Stimulated activated CD4-positive, alpha-beta T cell treated with anti-CD3 and anti-CD28 coated beads, Interleukin-15, amount 100 ng/mL, for 48 hours (primary cell): ENCODE measurements around the gene KLK3.
A peak's percentile ranks its signal among the peaks of the same experiment; 100 is the strongest.
"Not testable (repeated sequence)": the region's sequence is repeated elsewhere in the genome, so short reads cannot be mapped to it uniquely, and the experiment has no call there.

Experiments
- DNase-seq, 2 donors: peaks; one replicate each; pipeline ENCODE4 v3.0.0-alpha.2; 2020; ENCODE audit warnings: low read depth in 2 of 2

Gene KLK3

DNA sequence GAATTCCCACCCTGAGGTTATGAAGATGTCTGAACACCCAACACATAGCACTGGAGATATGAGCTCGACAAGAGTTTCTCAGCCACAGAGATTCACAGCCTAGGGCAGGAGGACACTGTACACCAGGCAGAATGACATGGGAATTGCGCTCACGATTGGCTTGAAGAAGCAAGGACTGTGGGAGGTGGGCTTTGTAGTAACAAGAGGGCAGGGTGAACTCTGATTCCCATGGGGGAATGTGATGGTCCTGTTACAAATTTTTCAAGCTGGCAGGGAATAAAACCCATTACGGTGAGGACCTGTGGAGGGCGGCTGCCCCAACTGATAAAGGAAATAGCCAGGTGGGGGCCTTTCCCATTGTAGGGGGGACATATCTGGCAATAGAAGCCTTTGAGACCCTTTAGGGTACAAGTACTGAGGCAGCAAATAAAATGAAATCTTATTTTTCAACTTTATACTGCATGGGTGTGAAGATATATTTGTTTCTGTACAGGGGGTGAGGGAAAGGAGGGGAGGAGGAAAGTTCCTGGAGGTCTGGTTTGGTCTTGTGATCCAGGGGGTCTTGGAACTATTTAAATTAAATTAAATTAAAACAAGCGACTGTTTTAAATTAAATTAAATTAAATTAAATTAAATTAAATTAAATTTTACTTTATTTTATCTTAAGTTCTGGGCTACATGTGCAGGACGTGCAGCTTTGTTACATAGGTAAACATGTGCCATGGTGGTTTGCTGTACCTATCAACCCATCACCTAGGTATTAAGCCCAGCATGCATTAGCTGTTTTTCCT is 7.0 kb downstream of the KLK3 start:
- no peak for DNase-seq

DNA sequence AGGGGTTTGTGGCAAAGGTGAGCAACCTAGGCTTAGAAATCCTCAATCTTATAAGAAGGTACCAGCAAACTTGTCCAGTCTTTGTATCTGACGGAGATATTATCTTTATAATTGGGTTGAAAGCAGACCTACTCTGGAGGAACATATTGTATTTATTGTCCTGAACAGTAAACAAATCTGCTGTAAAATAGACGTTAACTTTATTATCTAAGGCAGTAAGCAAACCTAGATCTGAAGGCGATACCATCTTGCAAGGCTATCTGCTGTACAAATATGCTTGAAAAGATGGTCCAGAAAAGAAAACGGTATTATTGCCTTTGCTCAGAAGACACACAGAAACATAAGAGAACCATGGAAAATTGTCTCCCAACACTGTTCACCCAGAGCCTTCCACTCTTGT is 14.8 kb downstream of the KLK3 start:
- DNase-seq: no peak

- DNase-seq: peak; percentile 20 to 22
Observed at GRCh38 chr19:50870417-50871089, 15.8 kb downstream of the KLK3 start.

- no peak for DNase-seq
Observed at GRCh38 chr19:50873056-50873455, 18.3 kb downstream of the KLK3 start, which contains the start of gene KLK2. TSS of gene KLK2 (plus strand) at chr19:50873439. CDS start at chr19:50873474, 35 bp downstream.

- DNase-seq: no peak
Observed at GRCh38 chr19:50874211-50874610, 19.5 kb downstream of the KLK3 start.

GRCh38 chr19:50875795-50876422 is 21.2 kb downstream of the KLK3 start:
- DNase-seq: no peak

DNA sequence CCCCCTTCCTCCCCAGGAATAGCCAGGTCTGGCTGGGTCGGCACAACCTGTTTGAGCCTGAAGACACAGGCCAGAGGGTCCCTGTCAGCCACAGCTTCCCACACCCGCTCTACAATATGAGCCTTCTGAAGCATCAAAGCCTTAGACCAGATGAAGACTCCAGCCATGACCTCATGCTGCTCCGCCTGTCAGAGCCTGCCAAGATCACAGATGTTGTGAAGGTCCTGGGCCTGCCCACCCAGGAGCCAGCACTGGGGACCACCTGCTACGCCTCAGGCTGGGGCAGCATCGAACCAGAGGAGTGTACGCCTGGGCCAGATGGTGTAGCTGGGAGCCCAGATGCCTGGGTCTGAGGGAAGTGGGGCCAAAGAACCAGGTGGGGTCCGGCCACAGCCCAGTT is 21.7 kb downstream of the KLK3 start:
- DNase-seq: no peak

GRCh38 chr19:50877338-50877737 is 22.6 kb downstream of the KLK3 start:
- DNase-seq: no peak

DNA sequence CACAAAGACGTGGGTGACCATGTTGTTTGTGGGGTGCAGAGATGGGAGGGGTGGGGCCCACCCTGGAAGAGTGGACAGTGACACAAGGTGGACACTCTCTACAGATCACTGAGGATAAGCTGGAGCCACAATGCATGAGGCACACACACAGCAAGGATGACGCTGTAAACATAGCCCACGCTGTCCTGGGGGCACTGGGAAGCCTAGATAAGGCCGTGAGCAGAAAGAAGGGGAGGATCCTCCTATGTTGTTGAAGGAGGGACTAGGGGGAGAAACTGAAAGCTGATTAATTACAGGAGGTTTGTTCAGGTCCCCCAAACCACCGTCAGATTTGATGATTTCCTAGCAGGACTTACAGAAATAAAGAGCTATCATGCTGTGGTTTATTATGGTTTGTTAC is 24.1 kb downstream of the KLK3 start:
- no peak for DNase-seq

- DNase-seq: no peak
Observed at GRCh38 chr19:50880241-50880640, 25.5 kb downstream of the KLK3 start.

- no peak for DNase-seq
Observed at GRCh38 chr19:50882188-50882587, 27.5 kb downstream of the KLK3 start.

DNA sequence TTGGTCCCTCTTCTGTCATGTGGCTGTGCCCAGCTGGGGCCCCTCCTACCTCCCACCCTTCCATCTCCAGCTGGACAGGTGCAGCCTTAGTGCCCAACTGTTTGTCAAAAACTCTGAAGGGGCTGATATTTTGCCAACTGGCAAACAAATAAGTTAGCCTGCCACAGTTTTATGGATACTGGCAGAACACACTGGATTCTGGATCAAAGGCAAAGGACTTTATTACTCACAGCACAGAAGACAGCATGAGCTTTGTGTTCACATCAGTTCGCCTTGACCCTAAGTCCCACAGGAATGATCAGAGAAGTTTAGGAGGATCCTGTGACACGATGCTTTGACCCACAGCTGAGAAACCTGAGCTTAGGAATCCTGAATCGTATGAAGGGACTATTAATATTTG is 34.9 kb downstream of the KLK3 start:
- DNase-seq: no peak

- DNase-seq: no peak
Observed at GRCh38 chr19:50890422-50891252, 35.9 kb downstream of the KLK3 start.

- DNase-seq: no peak
Observed at GRCh38 chr19:50891253-50891625, 36.5 kb downstream of the KLK3 start.

GRCh38 chr19:50893047-50893736 is 38.5 kb downstream of the KLK3 start:
- no peak for DNase-seq

DNA sequence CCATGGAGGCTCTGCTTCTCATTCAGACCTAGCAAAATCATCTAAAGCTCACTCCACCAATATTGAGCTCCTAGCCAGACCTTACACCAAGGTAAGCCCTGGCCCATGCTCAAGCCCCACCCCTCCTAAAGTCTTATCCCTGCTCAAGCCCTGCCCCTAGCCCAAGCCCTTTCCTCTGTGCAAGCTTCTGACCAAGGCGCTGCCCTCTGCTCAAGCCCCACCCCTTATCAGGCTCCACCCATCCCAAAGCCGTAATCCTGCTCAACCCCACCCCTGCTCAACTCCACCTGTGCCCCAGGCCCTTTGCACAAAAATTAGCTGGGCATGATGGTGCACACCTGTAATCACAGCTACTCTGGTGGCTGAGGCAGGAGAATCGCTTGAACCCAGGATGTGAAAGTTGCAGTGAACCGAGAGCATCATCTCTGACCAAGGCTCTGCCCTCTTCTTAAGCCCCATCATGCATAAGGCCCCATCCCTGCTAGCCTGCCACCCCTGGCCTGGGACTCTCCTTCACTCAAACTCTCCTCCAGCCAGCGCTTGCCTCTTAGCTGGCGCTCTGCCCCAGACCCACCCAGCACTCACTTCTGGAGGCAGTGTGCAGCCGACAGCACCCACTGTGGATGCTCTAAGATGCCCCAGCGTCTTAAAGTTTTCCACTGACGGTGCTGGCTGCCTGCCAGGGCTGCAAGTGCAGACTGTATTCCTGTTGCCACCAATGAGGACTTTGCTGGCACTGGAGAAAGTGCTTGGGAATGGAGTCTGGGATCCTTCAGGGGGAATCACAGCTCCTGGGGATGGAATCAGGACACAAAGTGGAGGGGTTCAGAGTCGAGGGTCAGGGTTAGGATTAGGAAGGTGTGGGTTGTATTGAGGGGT is 40.0 kb downstream of the KLK3 start:
- no peak for DNase-seq

- not testable (repeated sequence) for DNase-seq
Observed at GRCh38 chr19:50896089-50896590, 41.4 kb downstream of the KLK3 start.

GRCh38 chr19:50896591-50897190 is 42.0 kb downstream of the KLK3 start:
- DNase-seq: peak; percentile 10 to 25

GRCh38 chr19:50897191-50897607 is 42.5 kb downstream of the KLK3 start:
- DNase-seq: no peak

- no peak for DNase-seq
Observed at GRCh38 chr19:50897612-50898011, 42.9 kb downstream of the KLK3 start.
